DMS153 (cell line): ENCODE results near the gene REEP6.
A peak's percentile ranks its signal among the peaks of the same experiment; 100 is the strongest.

ENCODE experiments used
- DNase-seq: peaks from one replicate; lab custom pipeline; 2025; lab: John Stamatoyannopoulos, UW

REEP6 gene

DNA sequence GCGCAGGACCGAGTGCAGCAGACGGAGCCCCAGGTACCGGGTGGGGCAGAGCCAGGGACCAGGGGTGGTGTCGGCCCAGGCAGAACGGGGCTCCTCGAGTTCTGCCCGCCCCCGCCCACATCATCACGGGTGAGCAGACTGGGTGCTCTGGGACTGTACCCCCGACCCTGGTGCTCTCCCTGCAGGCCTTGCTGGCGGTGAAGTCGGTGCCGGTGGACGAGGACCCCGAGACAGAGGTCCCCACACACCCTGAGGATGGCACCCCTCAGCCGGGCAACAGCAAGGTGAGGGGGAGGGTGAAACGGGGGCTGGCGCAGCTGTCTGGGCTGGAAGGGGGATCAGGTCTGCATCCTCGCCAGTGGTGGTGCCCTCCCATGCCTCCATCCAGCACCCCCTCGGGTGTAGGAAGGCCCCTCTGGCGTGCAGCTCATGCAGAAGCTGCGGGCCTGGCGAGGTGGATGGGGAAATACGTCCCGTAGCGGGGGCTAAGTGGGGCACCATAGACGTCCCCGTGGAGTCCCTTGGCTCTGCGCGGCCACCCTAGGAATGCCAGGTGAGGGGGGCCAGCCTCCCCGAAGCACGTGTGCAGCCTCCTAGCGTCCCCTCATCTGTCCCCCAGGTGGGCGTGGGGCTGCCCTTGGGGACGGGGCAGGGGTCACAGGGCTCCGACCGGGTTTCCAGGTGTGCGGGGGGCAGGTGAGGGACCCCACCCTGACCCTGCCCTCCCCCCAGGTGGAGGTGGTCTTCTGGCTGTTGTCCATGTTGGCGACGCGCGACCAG lies 34.7 kb upstream of the REEP6 start:
- DNase-seq = no peak

DNA sequence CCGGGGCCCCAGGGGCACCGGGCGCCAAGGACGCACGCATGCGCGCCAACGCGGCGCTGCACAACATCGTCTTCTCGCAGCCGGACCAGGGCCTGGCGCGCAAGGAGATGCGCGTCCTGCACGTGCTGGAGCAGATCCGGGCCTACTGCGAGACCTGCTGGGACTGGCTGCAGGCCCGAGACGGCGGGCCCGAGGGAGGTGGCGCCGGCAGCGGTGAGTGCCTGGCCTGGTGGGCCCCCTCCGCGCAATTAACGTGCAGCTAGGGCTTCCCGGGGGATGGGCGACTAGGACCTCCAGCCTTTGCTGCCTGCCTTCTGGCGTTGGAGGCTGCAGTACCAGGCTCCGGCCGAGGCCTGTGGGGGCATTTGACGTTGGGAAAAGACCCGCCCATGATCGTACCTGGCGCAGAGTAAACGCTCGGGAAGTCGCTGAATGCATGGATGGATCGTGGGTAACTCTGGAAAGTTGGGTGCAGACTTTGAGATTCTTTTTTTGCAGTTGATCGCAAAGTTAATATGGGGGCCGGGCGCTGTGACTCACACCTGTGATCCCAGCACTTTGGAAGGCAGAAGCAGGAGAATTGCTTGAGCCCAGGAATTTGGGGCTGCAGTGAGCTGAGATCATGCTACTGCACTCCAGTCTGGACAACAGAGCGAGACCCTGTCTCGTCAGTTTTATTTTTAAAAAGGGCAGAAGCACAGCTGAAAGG lies 33.8 kb upstream of the REEP6 start:
- no peak for DNase-seq

DNA sequence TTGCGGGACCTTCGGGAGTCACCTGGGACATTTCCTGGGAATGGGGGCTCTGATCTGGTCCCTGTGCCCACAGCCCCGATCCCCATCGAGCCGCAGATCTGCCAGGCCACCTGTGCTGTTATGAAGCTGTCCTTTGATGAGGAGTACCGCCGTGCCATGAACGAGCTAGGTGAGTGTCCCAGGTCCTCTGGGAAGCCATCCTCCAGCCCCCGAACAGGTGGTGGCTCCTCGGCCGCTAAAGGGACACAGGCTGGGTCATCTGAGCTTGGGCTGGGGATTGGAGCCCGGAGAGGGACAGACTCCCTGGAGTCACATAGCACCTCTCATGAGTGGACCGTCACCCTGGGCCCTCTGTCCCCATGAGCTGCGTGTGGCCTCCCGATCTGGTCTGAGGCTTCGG lies 33.1 kb upstream of the REEP6 start:
- DNase-seq = no peak

DNA sequence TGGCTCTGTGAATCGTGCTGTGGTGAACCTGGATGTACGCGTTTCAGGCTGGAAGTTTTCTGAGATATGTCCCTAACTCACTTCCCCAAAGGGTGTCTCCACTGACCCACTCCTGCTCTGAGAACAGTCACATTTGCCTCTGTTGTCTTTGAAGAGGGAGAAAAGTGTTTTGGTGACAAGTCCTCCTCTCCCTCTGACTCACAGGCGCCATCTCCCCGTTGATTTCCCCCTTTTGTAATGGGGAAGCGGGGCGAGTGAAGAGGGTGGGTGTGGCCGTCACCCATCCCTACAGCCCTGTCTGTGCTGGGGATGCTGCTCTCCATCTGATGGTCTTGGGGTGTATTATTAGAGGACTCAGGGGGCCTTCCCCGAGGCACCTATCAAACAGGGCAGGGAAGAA lies 31.5 kb upstream of the REEP6 start:
- no peak for DNase-seq

DNA sequence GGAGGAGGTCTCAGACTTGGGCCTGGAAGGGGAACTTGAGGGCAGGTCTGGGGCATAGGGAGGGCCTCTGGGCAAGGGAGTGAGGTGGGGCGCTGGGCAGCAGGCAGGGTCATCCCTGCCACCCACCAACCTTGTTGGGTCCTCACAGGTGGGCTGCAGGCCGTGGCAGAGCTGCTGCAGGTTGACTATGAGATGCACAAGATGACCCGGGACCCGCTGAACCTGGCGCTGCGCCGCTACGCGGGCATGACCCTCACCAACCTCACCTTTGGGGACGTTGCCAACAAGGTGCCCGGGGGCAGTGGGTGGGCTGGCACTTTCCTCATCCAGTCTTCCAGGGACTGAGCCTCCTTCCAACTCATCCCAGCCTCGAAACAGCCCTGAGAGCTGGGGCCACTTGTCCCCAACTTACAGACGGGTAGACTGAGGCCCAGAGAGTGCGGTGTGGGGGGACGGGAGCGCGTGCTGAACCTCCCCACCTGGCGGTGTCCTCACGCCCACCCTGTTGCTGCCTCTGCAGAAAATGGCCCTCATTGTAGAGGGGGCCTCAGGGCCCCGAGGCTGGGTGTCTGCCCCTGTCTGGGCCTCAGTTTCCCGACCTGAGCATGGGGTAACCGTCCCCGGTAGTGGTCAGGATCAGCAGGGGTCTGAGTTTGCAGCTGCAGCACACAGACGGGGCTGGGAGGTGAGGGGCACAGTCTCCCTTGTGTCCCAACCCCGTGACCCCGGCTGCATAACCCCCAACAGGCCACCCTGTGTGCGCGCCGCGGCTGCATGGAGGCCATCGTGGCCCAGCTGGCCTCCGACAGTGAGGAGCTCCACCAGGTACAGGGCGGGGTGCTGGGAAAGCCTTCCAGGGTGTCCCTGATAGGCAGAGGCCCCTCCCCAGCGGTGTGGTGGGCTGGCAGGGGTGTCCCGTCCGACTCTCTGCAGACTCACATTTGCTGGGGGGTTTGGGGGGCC lies 30.7 kb upstream of the REEP6 start:
- no peak for DNase-seq

DNA sequence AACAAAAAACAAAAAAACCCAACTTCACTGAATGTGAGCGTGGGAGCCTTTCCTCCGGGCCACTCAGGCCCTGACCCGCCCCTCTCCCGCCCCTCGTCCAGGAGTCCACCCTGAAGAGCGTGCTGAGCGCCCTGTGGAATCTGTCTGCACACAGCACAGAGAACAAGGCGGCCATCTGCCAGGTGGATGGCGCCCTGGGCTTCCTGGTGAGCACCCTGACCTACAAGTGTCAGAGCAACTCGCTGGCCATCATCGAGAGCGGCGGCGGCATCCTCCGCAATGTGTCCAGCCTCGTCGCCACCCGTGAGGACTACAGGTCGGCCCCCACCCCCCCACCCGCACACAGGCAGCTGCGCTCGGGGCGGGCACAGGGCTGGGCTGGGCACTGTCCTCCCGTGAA lies 29.1 kb upstream of the REEP6 start:
- no peak for DNase-seq

DNA sequence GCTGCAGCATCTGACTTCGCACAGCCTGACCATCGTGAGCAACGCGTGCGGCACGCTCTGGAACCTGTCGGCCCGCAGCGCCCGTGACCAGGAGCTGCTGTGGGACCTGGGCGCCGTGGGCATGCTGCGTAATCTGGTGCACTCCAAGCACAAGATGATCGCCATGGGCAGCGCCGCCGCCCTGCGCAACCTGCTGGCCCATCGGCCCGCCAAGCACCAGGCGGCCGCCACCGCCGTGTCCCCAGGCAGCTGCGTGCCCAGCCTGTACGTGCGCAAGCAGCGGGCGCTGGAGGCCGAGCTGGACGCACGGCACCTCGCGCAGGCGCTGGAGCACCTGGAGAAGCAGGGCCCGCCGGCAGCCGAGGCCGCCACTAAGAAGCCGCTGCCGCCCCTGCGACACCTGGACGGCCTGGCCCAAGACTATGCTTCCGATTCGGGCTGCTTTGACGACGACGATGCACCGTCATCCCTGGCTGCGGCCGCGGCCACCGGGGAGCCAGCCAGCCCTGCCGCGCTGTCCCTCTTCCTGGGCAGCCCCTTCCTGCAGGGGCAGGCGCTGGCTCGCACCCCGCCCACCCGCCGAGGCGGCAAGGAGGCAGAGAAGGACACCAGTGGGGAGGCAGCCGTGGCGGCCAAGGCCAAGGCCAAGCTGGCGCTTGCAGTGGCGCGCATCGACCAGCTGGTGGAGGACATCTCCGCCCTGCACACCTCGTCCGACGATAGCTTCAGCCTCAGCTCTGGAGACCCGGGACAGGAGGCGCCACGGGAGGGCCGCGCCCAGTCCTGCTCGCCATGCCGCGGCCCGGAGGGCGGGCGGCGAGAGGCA lies 25.6 kb upstream of the REEP6 start:
- no peak for DNase-seq

DNA sequence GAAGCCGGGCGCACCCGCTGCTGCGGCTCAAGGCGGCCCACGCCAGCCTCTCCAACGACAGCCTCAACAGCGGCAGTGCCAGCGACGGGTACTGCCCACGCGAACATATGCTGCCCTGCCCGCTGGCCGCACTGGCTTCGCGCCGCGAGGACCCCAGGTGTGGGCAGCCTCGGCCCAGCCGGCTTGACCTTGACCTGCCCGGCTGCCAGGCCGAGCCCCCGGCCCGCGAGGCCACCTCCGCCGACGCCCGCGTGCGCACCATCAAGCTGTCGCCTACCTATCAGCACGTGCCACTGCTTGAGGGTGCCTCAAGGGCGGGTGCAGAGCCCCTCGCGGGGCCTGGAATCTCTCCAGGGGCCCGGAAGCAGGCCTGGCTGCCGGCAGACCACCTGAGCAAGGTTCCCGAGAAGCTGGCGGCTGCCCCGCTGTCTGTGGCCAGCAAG lies 24.9 kb upstream of the REEP6 start:
- DNase-seq = no peak

DNA sequence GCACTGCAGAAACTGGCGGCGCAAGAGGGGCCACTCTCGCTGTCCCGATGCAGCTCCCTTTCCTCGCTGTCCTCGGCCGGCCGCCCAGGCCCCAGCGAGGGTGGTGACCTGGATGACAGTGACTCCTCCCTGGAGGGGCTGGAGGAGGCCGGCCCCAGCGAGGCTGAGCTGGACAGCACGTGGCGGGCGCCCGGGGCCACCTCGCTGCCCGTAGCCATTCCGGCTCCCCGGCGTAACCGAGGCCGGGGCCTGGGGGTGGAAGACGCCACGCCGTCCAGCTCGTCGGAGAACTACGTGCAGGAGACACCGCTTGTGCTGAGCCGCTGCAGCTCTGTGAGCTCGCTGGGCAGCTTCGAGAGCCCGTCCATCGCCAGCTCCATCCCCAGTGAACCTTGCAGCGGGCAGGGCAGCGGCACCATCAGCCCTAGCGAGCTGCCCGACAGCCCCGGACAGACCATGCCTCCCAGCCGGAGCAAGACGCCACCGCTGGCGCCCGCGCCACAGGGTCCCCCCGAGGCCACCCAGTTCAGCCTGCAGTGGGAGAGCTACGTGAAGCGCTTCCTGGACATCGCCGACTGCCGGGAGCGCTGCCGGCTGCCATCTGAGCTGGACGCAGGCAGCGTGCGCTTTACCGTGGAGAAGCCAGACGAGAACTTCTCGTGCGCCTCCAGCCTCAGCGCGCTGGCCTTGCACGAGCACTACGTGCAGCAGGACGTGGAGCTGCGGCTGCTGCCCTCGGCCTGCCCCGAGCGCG lies 24.3 kb upstream of the REEP6 start:
- DNase-seq = no peak

DNA sequence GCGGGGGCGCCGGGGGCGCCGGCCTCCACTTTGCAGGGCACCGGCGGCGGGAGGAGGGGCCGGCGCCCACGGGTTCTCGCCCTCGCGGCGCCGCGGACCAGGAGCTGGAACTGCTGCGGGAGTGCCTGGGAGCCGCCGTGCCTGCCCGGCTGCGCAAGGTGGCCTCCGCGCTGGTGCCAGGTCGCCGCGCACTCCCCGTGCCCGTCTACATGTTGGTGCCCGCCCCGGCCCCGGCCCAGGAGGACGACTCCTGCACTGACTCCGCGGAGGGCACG lies 23.8 kb upstream of the REEP6 start:
- no peak for DNase-seq

DNA sequence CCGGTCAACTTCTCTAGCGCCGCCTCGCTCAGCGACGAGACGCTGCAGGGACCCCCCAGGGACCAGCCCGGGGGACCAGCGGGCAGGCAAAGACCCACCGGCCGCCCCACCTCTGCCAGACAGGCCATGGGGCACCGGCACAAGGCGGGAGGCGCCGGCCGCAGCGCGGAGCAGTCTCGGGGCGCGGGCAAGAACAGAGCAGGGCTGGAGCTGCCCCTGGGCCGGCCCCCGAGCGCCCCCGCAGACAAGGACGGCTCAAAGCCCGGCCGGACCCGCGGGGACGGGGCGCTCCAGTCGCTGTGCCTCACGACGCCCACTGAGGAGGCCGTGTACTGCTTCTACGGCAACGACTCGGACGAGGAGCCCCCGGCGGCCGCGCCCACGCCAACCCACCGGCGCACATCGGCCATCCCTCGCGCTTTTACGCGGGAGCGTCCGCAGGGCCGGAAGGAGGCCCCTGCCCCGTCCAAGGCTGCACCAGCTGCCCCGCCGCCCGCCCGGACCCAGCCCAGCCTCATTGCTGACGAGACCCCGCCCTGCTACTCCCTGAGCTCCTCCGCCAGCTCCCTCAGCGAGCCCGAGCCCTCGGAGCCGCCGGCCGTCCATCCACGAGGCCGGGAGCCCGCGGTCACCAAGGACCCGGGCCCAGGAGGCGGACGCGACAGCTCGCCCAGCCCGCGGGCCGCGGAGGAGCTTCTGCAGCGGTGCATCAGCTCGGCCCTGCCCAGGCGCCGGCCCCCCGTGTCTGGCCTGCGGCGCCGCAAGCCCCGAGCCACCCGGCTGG lies 23.3 kb upstream of the REEP6 start:
- no peak for DNase-seq

DNA sequence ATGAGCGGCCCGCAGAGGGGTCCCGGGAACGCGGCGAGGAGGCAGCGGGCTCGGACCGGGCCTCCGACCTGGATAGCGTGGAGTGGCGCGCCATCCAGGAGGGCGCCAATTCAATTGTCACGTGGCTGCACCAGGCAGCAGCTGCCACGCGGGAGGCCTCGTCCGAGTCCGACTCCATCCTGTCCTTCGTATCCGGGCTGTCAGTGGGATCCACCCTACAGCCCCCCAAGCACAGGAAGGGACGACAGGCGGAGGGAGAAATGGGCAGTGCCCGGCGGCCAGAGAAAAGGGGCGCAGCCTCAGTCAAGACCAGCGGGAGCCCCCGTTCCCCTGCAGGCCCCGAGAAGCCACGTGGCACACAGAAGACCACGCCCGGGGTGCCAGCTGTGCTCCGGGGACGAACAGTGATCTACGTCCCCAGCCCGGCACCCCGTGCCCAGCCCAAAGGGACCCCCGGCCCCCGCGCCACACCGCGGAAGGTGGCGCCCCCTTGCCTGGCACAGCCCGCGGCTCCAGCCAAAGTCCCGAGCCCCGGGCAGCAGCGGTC lies 22.6 kb upstream of the REEP6 start:
- no peak for DNase-seq

DNA sequence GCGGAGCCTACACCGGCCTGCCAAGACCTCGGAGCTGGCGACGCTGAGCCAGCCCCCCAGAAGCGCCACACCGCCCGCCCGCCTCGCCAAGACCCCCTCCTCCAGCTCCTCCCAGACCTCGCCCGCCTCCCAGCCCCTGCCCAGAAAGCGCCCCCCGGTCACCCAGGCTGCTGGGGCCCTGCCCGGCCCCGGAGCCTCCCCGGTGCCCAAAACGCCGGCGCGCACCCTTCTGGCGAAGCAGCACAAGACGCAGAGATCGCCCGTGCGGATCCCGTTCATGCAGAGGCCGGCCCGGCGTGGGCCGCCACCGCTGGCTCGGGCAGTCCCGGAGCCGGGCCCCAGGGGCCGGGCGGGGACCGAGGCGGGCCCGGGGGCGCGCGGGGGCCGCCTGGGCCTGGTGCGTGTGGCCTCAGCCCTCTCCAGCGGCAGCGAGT lies 22.1 kb upstream of the REEP6 start:
- no peak for DNase-seq

DNA sequence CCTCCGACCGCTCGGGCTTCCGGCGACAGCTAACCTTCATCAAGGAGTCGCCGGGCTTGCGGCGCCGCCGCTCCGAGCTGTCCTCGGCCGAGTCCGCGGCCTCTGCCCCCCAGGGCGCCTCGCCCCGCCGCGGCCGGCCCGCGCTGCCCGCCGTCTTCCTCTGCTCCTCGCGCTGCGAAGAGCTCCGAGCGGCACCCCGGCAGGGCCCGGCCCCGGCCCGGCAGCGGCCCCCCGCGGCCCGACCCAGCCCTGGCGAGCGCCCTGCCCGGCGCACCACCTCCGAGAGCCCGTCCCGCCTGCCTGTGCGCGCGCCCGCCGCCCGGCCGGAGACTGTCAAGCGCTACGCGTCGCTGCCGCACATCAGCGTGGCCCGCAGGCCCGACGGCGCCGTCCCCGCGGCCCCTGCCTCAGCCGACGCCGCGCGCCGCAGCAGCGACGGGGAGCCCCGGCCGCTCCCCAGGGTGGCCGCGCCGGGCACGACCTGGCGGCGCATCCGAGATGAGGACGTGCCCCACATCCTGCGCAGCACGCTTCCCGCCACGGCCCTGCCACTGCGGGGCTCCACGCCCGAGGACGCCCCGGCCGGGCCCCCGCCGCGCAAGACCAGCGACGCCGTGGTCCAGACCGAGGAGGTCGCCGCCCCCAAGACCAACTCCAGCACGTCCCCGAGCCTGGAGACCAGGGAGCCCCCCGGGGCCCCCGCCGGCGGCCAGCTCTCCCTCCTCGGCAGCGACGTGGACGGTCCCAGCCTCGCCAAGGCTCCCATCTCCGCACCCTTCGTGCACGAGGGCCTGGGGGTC lies 21.5 kb upstream of the REEP6 start:
- DNase-seq = no peak

DNA sequence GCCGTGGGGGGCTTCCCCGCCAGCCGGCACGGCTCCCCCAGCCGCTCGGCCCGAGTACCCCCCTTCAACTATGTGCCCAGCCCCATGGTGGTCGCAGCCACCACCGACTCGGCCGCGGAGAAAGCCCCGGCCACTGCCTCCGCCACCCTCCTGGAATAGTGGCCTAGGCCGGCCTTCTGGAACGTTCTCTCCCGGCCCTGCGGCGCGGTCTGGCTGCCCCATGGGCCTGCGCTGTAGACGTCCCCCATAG lies 21.0 kb upstream of the REEP6 start:
- no peak for DNase-seq

DNA sequence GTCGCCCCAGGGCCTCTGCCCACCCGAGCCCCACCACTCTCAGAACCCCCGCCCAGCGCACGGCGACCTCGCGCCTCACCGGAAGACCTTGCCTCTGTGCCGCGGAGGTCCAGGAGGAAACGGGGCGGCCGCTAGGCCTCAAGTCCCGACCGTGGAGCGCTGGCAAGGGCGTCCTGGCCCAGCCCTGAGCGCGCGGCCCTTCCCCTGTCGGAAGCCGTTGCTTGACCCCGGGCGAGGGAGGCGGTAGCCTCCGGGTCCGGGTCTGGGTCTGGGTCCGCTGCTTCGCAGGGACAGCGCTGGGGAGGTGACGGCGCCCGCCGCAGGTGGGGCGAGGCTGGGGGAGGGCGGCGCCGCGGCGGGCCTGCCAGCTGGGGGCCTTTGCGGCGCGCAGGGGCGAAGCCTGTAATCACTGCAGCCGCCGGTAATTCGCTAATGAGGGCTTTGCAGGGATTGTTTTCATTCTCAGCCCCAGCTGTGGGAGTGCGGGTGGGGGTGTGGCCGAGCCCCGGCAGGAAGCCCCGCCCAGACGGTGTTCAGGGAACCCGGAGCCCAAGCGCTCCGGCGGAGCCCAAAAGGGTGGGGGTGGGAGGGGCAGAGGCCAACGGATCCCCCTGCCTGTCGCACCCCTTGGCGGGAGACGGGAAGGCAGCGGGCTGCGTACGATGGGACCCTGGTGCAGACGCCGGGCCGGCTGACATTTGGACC lies 20.5 kb upstream of the REEP6 start:
- peak; percentile 33 for DNase-seq

DNA sequence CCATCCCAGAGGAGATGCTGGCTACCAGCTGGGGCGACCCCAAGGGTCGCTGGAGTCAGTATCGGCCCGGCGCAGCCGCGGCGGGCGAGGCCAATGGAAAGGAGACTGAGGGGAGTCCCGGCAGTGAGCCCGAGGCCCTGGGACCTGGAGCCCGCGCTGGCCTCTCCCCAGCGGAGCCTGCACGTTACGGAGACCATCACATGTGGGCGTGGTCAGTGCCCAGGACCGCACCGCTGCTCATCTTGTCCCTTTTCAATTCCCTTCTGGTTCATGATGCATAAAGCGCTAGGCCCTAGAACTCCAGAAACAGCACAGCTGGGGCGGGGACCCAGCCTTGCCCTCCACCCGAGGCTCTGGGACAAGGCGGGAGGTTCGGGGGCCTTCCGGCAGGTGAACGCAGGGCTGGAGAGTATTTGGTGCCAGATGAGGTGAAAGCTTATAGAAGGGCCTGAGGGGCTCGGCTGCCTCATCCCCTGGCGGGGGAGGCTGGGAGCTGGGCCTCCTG lies 19.9 kb upstream of the REEP6 start:
- DNase-seq = no peak

DNA sequence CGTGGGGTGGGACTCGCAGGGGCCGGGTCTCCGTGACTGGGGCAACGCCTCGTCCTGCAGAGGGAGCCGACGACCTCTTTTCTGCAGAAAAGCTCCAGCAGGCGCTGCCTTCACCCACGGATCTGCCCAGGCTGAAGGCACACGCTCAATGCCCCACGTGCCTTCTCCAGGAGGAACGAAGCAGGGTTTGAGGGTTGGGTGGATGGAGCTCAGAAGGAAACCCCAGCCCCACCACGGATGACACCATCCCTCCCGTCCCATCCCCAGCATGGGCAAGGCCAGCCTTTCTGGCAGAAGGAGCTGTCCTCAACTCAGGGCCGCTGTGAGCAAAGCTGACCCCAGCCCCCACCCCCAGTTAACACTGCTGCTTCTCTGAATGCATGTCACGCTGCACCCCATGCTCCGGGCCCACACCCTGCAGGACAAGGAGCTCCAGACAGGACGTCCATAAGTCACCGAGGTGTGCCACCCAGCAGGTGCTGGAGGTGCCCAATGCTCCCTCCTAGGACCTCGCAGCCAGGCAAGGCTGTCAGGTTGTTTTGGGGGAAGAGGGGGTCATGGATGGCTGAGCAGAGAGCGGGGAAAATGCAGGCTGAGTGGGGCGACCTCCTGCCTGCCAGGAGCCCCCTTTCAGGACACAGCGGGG lies 19.3 kb upstream of the REEP6 start:
- DNase-seq = no peak
